Heart left ventricle (tissue), 16 donors: ENCODE results near the gene OR6N2. TPM values are rescaled to one million over a fixed set of nuclear protein-coding genes. Genes with fewer than 3 reads are reported as not detected.

Source experiments
- ATAC-seq, 4 donors: fragments of 200-7000 bp; cut with Tn5 transposase; one replicate each; pipeline ENCODE4 v1.9.1; 2020 to 2022; ENCODE audit warnings: moderate library complexity in 4 of 4, mild to moderate bottlenecking in 3 of 4, moderate number of reproducible peaks in 1 of 4
- DNase-seq, 5 donors: peaks; one replicate each; pipeline ENCODE4 v3.0.0-alpha.2; 2020
- H3K27ac ChIP-seq, 12 donors: fragments of 200-600 bp; sonication (generic) in 4 of 12; one replicate each; pipeline versions ENCODE4 v1.5.0 to v1.8.0; 2016 to 2022; ENCODE audit warnings: mild to moderate bottlenecking in 2 of 12
- H3K27me3 ChIP-seq, 9 donors: fragments of 200-600 bp; sonication (generic) in 2 of 9; one replicate each; pipeline versions ENCODE4 v1.5.1 to v1.8.0; 2016 to 2022; ENCODE audit warnings: mild to moderate bottlenecking in 3 of 9
- H3K36me3 ChIP-seq, 9 donors: fragments of 200-600 bp; sonication (generic) in 2 of 9; one replicate each; pipeline versions ENCODE4 v1.5.0 to v1.8.0; 2018 to 2022; ENCODE audit warnings: mild to moderate bottlenecking in 2 of 9
- H3K4me1 ChIP-seq, 12 donors: fragments of 200-600 bp; sonication (generic) in 4 of 12; one replicate each; pipeline versions ENCODE4 v1.5.0 to v1.8.0; 2016 to 2022; ENCODE audit warnings: mild to moderate bottlenecking in 3 of 12
- H3K4me3 ChIP-seq, 12 donors: fragments of 200-600 bp; sonication (generic) in 4 of 12; one replicate each; pipeline versions ENCODE4 v1.5.0 to v1.8.0; 2017 to 2022; ENCODE audit warnings: mild to moderate bottlenecking in 9 of 12, moderate library complexity in 4 of 12
- H3K9me3 ChIP-seq, 12 donors: fragments of 200-600 bp; sonication (generic) in 4 of 12; one replicate each; pipeline versions ENCODE4 v1.5.0 to v1.8.0; 2016 to 2022; ENCODE audit warnings: mild to moderate bottlenecking in 1 of 12
- POLR2A ChIP-seq, 2 donors: fragments of 450-650 bp; IDR thresholded peaks; one replicate each; pipeline ENCODE4 v1.6.1; 2017; ENCODE audit warnings: antibody characterized with exemption in 2 of 2, mild to moderate bottlenecking in 2 of 2, moderate library complexity in 2 of 2
- WGBS, 4 donors: extraction: QIAGEN DNeasy Blood & Tissue Kit in 2 of 4; methylation state at CpG; one replicate each; pipeline versions ENCODE4 v1.1.5 to v1.1.7; 2013 to 2018; 5-methylcytosine and 5-hydroxymethylcytosine counted together
- intact Hi-C, 10 donors: fragments of 100-400 bp; cut with DNase I; formaldehyde crosslinking; loops; one replicate each; pipeline versions ENCODE4 v1.11.1 to v1.14.2; 2022
- polyA plus RNA-seq, 2 donors: library from polyadenylated mRNA; stranded (reverse); fragments of 200-250 nt; gene quantifications; one replicate each; pipeline ENCODE4 v1.2.3, GENCODE V29; 2013
- total RNA-seq, 9 donors: library from RNA; depleted of rRNA in 2 of 9; stranded (reverse); fragments of >200 nt in 2 of 9; fragmentation: NEBNext Ultra II Directional in 3 of 9; extraction: Animal tissue kit (Norgen Biotek cat#: 25700) in 3 of 9; gene quantifications; one replicate each; pipeline versions ENCODE4 v1.1.0 to v1.2.4, GENCODE V29; 2016 to 2023
- TF ChIP-seq, protein P1 (sequence below), 12 donors: fragments of 200-600 bp; sonication (generic) in 4 of 12; IDR thresholded peaks; one replicate each; pipeline versions ENCODE4 v1.5.0 to v1.8.0; 2018 to 2022; ENCODE audit warnings: antibody characterized with exemption in 12 of 12, mild to moderate bottlenecking in 5 of 12
- donor health status: ischemic (EF 13 %, LVEDD 7.1; RV severe dilation, severe dysfunction).
- donor health status: healthy with polysubstance abuse.
- donor health status: DM: no; HTN: yes; CAD: no.
- donor health status: DM: no; HTN: no; CAD: no.
- donor health status: ischemic (EF 25% LVEDD 6.9; RV normal size, moderate dysfunction).
- donor health status: ischemic (EF 25% LVEDD 5.7; RV mildly dilated, moderate dysfunction).
- donor health status: healthy.
- donor health status: DM: yes; HTN: yes; CAD: no.
- donor health status: ischemic (EF 35%, LVEDD 5.7; RV mildly dilated, moderate dysfunction).
- donor health status: nonischemic (EF 11% LVEDD 7.7; RV severe dilation, severe dysfunction).
- donor health status: DM: yes; HTN: yes; CAD: no.
- donor health status: PGD.
- donor health status: ischemic (EF 29% LVEDD 5.4; RV normal size, mild dysfunction).
- donor health status: nonischemic (EF 23%, LVEDD 6.1; RV moderate dilation, normal function).

Gene OR6N2
- total and polyA plus RNA-seq, 11 donors, result not detected

DNA sequence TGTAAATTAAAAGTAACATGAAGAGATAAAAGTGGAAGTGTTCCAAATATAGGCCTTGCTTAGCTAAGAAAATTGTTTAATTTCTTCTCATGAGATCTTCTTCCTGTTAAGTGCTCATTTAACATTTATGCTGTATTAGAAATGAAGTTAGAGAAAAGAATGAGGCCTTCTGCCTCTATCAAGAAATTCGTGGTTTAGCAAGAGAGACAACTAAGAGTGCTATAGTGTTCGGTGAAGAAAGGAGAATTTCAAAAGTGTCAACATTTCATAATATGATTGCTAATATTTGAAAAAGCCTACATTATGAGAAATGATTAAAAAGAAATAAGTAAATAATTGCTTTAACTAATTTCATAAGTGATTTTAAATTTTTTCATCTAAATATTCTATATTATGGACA is 31.3 kb upstream of the OR6N2 start:
- no peaks in the 10 kb centered on the region for H3K9me3 ChIP-seq
- no peaks in the 10 kb centered on the region for H3K36me3 ChIP-seq
- DNase-seq, result no peak
- WGBS, 4 donors, result 73 to 80% (median 77%) methylated on average over 2 of the region's 2 CpGs
- H3K27ac ChIP-seq, result peak overlapping the region in 1 of 12 donors; percentile 79
- no peak for ATAC-seq
- H3K4me3 ChIP-seq, result no peak overlapping the region
- H3K4me1 ChIP-seq, result peaks cover 0 to 51% (median 0%) of the 10 kb centered on the region in 12 donors
- TF ChIP-seq POLR2A (IDR thresholded peaks at IDR 0.05), result no peak
- TF ChIP-seq, protein P1, sequence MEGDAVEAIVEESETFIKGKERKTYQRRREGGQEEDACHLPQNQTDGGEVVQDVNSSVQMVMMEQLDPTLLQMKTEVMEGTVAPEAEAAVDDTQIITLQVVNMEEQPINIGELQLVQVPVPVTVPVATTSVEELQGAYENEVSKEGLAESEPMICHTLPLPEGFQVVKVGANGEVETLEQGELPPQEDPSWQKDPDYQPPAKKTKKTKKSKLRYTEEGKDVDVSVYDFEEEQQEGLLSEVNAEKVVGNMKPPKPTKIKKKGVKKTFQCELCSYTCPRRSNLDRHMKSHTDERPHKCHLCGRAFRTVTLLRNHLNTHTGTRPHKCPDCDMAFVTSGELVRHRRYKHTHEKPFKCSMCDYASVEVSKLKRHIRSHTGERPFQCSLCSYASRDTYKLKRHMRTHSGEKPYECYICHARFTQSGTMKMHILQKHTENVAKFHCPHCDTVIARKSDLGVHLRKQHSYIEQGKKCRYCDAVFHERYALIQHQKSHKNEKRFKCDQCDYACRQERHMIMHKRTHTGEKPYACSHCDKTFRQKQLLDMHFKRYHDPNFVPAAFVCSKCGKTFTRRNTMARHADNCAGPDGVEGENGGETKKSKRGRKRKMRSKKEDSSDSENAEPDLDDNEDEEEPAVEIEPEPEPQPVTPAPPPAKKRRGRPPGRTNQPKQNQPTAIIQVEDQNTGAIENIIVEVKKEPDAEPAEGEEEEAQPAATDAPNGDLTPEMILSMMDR (IDR thresholded peaks at IDR 0.05), result no peak
- intact Hi-C loops, result no loop called here
- H3K27me3 ChIP-seq, result no peaks in the 10 kb centered on the region

DNA sequence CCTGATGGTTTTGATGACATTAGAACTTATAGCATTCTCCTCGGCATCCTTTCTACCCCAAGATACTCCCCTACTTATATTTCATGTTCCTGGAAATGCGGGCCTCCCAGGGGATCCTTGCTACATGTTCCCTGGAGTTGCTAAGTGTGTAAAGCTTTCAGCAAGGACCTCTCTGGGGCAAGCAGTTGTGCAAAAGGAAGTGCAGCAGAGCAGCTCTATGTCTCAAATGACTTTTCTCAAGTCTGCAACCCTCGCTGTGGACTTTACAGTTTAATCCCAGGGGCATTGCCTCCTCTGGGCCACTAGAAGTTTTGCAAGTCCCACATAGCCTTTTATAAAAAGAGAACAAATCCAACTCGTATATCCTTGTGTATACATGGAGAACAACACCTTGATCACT is 29.3 kb upstream of the OR6N2 start:
- Histone ChIP-seq H3K27ac (peak overlapping the region in 2 of 12 donors; percentile 22 to 79), H3K27me3 (no peaks in the 10 kb centered on the region), H3K36me3 (no peaks in the 10 kb centered on the region), H3K4me1 (peaks cover 0 to 45% (median 0%) of the 10 kb centered on the region in 12 donors), H3K4me3 (no peak overlapping the region), H3K9me3 (no peaks in the 10 kb centered on the region)
- intact Hi-C loops, result no loop called here
- 63 to 79% (median 72%) methylated on average over 4 of the region's 4 CpGs for WGBS, 4 donors
- TF ChIP-seq, protein P1 (IDR thresholded peaks at IDR 0.05), result no peak
- TF ChIP-seq POLR2A (IDR thresholded peaks at IDR 0.05), result no peak
- peak in 1 of 4 donors; percentile 27 for ATAC-seq
- DNase-seq, result no peak

DNA sequence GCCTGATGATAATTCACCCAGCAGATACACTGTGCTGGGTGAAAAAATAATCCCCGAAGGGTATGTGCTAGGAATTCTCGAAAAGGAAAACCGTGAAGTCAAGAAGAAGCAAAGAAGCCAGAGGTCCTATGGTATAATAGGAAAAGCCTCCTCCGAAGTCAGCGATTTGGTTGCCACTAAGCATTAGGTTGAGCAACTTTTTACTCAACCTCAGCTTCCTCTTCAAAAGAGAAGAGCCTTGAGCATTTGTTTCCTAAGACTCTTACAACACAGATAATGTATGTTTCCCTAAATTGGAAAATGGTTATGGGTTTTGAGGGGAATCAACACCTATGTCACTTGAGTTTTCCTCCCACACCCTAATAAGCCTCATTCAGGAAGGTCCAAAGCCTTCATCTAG is 28.9 kb upstream of the OR6N2 start:
- no peaks in the 10 kb centered on the region for H3K27me3 ChIP-seq
- H3K9me3 ChIP-seq, result no peaks in the 10 kb centered on the region
- WGBS, 4 donors, result 85 to 90% (median 88%) methylated on average over 5 of the region's 5 CpGs
- no peaks in the 10 kb centered on the region for H3K36me3 ChIP-seq
- ATAC-seq (peak in 3 of 4 donors; percentile 59 to 71 (median 62)), DNase-seq (no peak)
- intact Hi-C loops, result no loop called here
- TF ChIP-seq, protein P1 (IDR thresholded peaks at IDR 0.05), result no peak
- no peak for TF ChIP-seq POLR2A (IDR thresholded peaks at IDR 0.05)
- peak overlapping the region in 4 of 12 donors; percentile 20 to 79 (median 27) for H3K27ac ChIP-seq
- peak overlapping the region in 1 of 12 donors; percentile 9 for H3K4me3 ChIP-seq
- H3K4me1 ChIP-seq, result peaks cover 0 to 45% (median 0%) of the 10 kb centered on the region in 12 donors

DNA sequence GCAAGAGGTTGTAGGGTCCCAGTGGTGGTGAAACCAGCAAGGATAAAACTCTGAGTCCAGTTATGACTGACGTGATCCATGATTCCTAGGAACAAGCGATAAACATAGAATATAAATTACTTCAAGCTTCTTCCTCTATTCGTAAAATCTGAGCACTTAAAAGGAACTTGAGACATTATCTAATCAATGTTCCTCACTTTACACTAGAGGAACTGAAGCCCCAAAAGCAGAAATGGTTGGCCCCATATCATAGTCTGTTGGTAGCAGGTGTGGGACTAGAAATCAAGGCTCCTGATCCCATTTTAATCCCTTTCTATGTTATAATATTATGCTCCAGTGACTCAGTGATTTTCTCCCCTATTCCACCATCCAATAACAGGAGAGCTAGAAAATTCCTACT is 28.3 kb upstream of the OR6N2 start:
- Histone ChIP-seq H3K4me3 (peak overlapping the region in 1 of 12 donors; percentile 9), H3K9me3 (no peaks in the 10 kb centered on the region), H3K36me3 (no peaks in the 10 kb centered on the region), H3K27ac (peak overlapping the region in 3 of 12 donors; percentile 20 to 79 (median 50)), H3K27me3 (no peaks in the 10 kb centered on the region), H3K4me1 (peaks cover 0 to 45% (median 0%) of the 10 kb centered on the region in 12 donors)
- peak in 2 of 4 donors; percentile 36 for ATAC-seq
- intact Hi-C loops, result no loop called here
- no peak for TF ChIP-seq POLR2A (IDR thresholded peaks at IDR 0.05)
- TF ChIP-seq, protein P1 (IDR thresholded peaks at IDR 0.05), result no peak
- DNase-seq, result no peak
- 71 to 82% (median 78%) methylated on average over 3 of the region's 3 CpGs for WGBS, 4 donors
